GM21390 (cell line): ENCODE data around the gene TCEA2.
A peak's percentile ranks its signal among the peaks of the same experiment; 100 is the strongest.

Experiments used
- ATAC-seq: cut with Tn5 transposase; IDR thresholded peaks from one replicate; pipeline ENCODE4 v1.9.1; 2021; ENCODE audit not compliant: unreplicated experiment

The TCEA2 gene

GRCh38 chr20:64062596-64063388 lies at the start of gene TCEA2:
Gene TCEA2 (plus strand): TSS chr20:64063198. CDS start chr20:64063313, 115 bp downstream.
- peak; percentile 72 for ATAC-seq

GRCh38 chr20:64015635-64016034 lies 47.4 kb upstream of the TCEA2 start:
- ATAC-seq, result no peak

GRCh38 chr20:64021124-64021975 lies 41.6 kb upstream of the TCEA2 start:
- ATAC-seq, result no peak

GRCh38 chr20:64022671-64023360 lies 40.2 kb upstream of the TCEA2 start:
- ATAC-seq, result no peak

- no peak for ATAC-seq
Observed at GRCh38 chr20:64023361-64024140, 39.4 kb upstream of the TCEA2 start.

- ATAC-seq, result no peak
Observed at GRCh38 chr20:64024141-64024990, 38.6 kb upstream of the TCEA2 start.

GRCh38 chr20:64025101-64025825 lies 37.7 kb upstream of the TCEA2 start:
- no peak for ATAC-seq

- no peak for ATAC-seq
Observed at GRCh38 chr20:64025826-64026412, 37.1 kb upstream of the TCEA2 start.

- no peak for ATAC-seq
Observed at GRCh38 chr20:64027981-64028685, 34.9 kb upstream of the TCEA2 start.

- ATAC-seq, result no peak
Observed at GRCh38 chr20:64029293-64030117, 33.5 kb upstream of the TCEA2 start.

- ATAC-seq, result no peak
Observed at GRCh38 chr20:64030371-64031134, 32.4 kb upstream of the TCEA2 start.

- ATAC-seq, result no peak
Observed at GRCh38 chr20:64031822-64032314, 31.1 kb upstream of the TCEA2 start.

- no peak for ATAC-seq
Observed at GRCh38 chr20:64032706-64033624, 30.0 kb upstream of the TCEA2 start.

GRCh38 chr20:64033981-64034493 lies 29.0 kb upstream of the TCEA2 start:
- no peak for ATAC-seq
